H9 (cell line): ENCODE data around the gene CNDP1. TPM values are rescaled to one million over a fixed set of nuclear protein-coding genes. Genes with fewer than 3 reads are reported as not detected.
A peak's percentile ranks its signal among the peaks of the same experiment; 100 is the strongest.

Experiments
- DNase-seq: peaks from one replicate; pipeline ENCODE4 v3.0.0-alpha.2; 2017
- H2AFZ ChIP-seq: one replicate; pipeline ENCODE4 v1.6.1; 2013; ENCODE audit warnings: mild to moderate bottlenecking, low read length, control low read depth, moderate library complexity
- H2AK5ac ChIP-seq: 2 replicates; pipeline ENCODE4 v1.6.1; 2013; ENCODE audit warnings: low read length, control low read depth, mixed read lengths; ENCODE audit not compliant: insufficient read length
- H2BK120ac ChIP-seq: one replicate; pipeline ENCODE4 v1.6.1; 2013; ENCODE audit warnings: low read depth, mild to moderate bottlenecking, low read length, control low read depth, inconsistent platforms; ENCODE audit not compliant: poor library complexity, severe bottlenecking
- H2BK12ac ChIP-seq: 2 replicates; pipeline ENCODE4 v1.6.1; 2013; ENCODE audit warnings: low read length, control low read depth, mixed read lengths, low read depth; ENCODE audit not compliant: insufficient read length
- H2BK15ac ChIP-seq: 2 replicates; pipeline ENCODE4 v1.6.1; 2013; ENCODE audit warnings: low read depth, low read length, control low read depth
- H2BK20ac ChIP-seq: one replicate; pipeline ENCODE4 v1.6.1; 2013; ENCODE audit warnings: low read depth, mild to moderate bottlenecking, low read length, control low read depth, inconsistent platforms; ENCODE audit not compliant: poor library complexity, severe bottlenecking
- H2BK5ac ChIP-seq: 2 replicates; pipeline ENCODE4 v1.6.1; 2013; ENCODE audit warnings: low read length, control low read depth, mixed read lengths; ENCODE audit not compliant: insufficient read length
- H3K14ac ChIP-seq: 2 replicates; pipeline ENCODE4 v1.6.1; 2013; ENCODE audit warnings: low read length, control low read depth; ENCODE audit not compliant: insufficient read depth
- H3K18ac ChIP-seq: 2 replicates; pipeline ENCODE4 v1.6.1; 2013; ENCODE audit warnings: low read depth, mild to moderate bottlenecking, mixed read lengths, low read length, control low read depth; ENCODE audit not compliant: insufficient read length
- H3K23ac ChIP-seq: 2 replicates; pipeline ENCODE4 v1.6.1; 2013; ENCODE audit warnings: low read length, control low read depth, mixed read lengths, low read depth; ENCODE audit not compliant: insufficient read length
- H3K23me2 ChIP-seq: 2 replicates; pipeline ENCODE4 v1.6.1; 2013; ENCODE audit warnings: low read depth, mild to moderate bottlenecking, mixed read lengths, low read length, control low read depth; ENCODE audit not compliant: insufficient read length, poor library complexity, severe bottlenecking
- H3K27ac ChIP-seq: 2 replicates; pipeline ENCODE4 v1.5.1; 2013; ENCODE audit warnings: low read length, control low read depth, mixed read lengths, low read depth; ENCODE audit not compliant: insufficient read length
- H3K27me3 ChIP-seq: 2 replicates; pipeline ENCODE4 v1.6.1; 2013; ENCODE audit warnings: low read length, control low read depth, inconsistent platforms; ENCODE audit not compliant: insufficient read depth
- H3K4ac ChIP-seq: 2 replicates; pipeline ENCODE4 v1.6.1; 2013; ENCODE audit warnings: low read depth, mild to moderate bottlenecking, control low read depth, inconsistent platforms, low read length, moderate library complexity
- H3K4me1 ChIP-seq: 2 replicates; pipeline ENCODE4 v1.6.1; 2013; ENCODE audit warnings: low read length, control low read depth, inconsistent platforms; ENCODE audit not compliant: insufficient read depth
- H3K4me2 ChIP-seq: 2 replicates; pipeline ENCODE4 v1.6.1; 2013; ENCODE audit warnings: low read length, control low read depth, mixed read lengths; ENCODE audit not compliant: insufficient read length, insufficient read depth
- H3K56ac ChIP-seq: 2 replicates; pipeline ENCODE4 v1.6.1; 2013; ENCODE audit warnings: low read depth, mild to moderate bottlenecking, mixed read lengths, low read length, control low read depth; ENCODE audit not compliant: insufficient read length
- H3K79me1 ChIP-seq: 2 replicates; pipeline ENCODE4 v1.6.1; 2013; ENCODE audit warnings: low read depth, mild to moderate bottlenecking, moderate library complexity, low read length, control low read depth, inconsistent platforms; ENCODE audit not compliant: insufficient read depth, poor library complexity, severe bottlenecking
- H3K79me2 ChIP-seq: 2 replicates; pipeline ENCODE4 v1.6.1; 2013; ENCODE audit warnings: low read length, control low read depth, inconsistent platforms; ENCODE audit not compliant: insufficient read depth
- H3K9ac ChIP-seq: 2 replicates; pipeline ENCODE4 v1.6.1; 2013; ENCODE audit warnings: low read length, control low read depth, mixed read lengths; ENCODE audit not compliant: insufficient read length; ENCODE audit errors: extremely low read depth
- H3K9me3 ChIP-seq: one replicate; pipeline ENCODE4 v1.6.1; 2013; ENCODE audit warnings: low read depth, low read length, inconsistent platforms; ENCODE audit not compliant: control insufficient read depth
- H3T11ph ChIP-seq: one replicate; pipeline ENCODE4 v1.6.1; 2013; ENCODE audit warnings: mild to moderate bottlenecking, low read length, control low read depth, inconsistent platforms
- H4K20me1 ChIP-seq: one replicate; pipeline ENCODE4 v1.6.1; 2013; ENCODE audit not compliant: control insufficient read depth, insufficient read length, insufficient read depth
- H4K5ac ChIP-seq: 2 replicates; pipeline ENCODE4 v1.6.1; 2013; ENCODE audit warnings: low read depth, mild to moderate bottlenecking, mixed read lengths, low read length, control low read depth; ENCODE audit not compliant: insufficient read length
- H4K8ac ChIP-seq: replicated peaks from 2 replicates; pipeline ENCODE4 v1.6.1; 2013; ENCODE audit warnings: low read length, control low read depth, mixed read lengths, low read depth; ENCODE audit not compliant: insufficient read length
- H4K91ac ChIP-seq: 2 replicates; pipeline ENCODE4 v1.6.1; 2013; ENCODE audit warnings: low read depth, mild to moderate bottlenecking, moderate library complexity, mixed read lengths, low read length, control low read depth; ENCODE audit not compliant: insufficient read length
- H3K27ac Mint-ChIP-seq, 3 experiments: 2 replicates in 2 of 3; 3 replicates in 1 of 3; pipeline ENCODE4 v1.8.0; 2020 to 2021; ENCODE audit warnings: mixed read lengths in 3 of 3, mild to moderate bottlenecking in 1 of 3, moderate library complexity in 1 of 3
- H3K27me3 Mint-ChIP-seq: 2 replicates; pipeline ENCODE4 v1.8.0; 2021; ENCODE audit warnings: low read depth, mild to moderate bottlenecking, moderate library complexity, mixed read lengths
- H3K36me3 Mint-ChIP-seq, 3 experiments: 2 replicates in 2 of 3; 3 replicates in 1 of 3; pipeline ENCODE4 v1.8.0; 2020 to 2021; ENCODE audit warnings: low read depth in 3 of 3, mixed read lengths in 3 of 3; ENCODE audit not compliant: insufficient read depth in 1 of 3
- H3K4me1 Mint-ChIP-seq, 2 experiments: 2 replicates each; pipeline ENCODE4 v1.8.0; 2020; ENCODE audit warnings: mixed read lengths in 2 of 2
- H3K4me3 Mint-ChIP-seq, 2 experiments: 2 replicates in 1 of 2; 3 replicates in 1 of 2; pipeline ENCODE4 v1.8.0; 2020 to 2021; ENCODE audit warnings: mild to moderate bottlenecking in 2 of 2, mixed read lengths in 2 of 2, moderate library complexity in 1 of 2
- H3K9me3 Mint-ChIP-seq, 2 experiments: 2 replicates in 1 of 2; 3 replicates in 1 of 2; pipeline ENCODE4 v1.8.0; 2020; ENCODE audit warnings: mild to moderate bottlenecking in 2 of 2, mixed read lengths in 2 of 2, moderate library complexity in 1 of 2
- CTCF ChIP-seq: fragments of 200-600 bp; sonication (generic); conservative IDR thresholded peaks from 3 replicates; pipeline ENCODE4 v1.8.0; 2021; ENCODE audit warnings: antibody characterized with exemption, mild to moderate bottlenecking
- WGBS: extraction: QIAGEN DNeasy Blood & Tissue Kit; methylation state at CpG from one replicate; pipeline ENCODE4 v1.1.7; 2013; ENCODE audit warnings: missing lambda C conversion rate, low lambda C conversion rate, mixed read lengths; ENCODE audit not compliant: insufficient read length; ENCODE audit errors: extremely low coverage; 5-methylcytosine and 5-hydroxymethylcytosine counted together
- total RNA-seq: library from RNA; stranded (reverse); gene quantifications from 2 replicates; pipeline ENCODE4 v1.2.1, GENCODE V29; 2021

Gene CNDP1
- total RNA-seq, 1 experiment from 2014 or later: not detected

GRCh38 chr18:74579496-74580065 lies 45.3 kb downstream of the CNDP1 start:
- Histone ChIP-seq H4K8ac (no peak overlapping the region), H2BK5ac (no peak overlapping the region), H3K14ac (no peak overlapping the region), H3K4me2 (peak overlapping the region; percentile 29), H2BK12ac (no peak overlapping the region), H3K23ac (no peak overlapping the region), H3K18ac (no peak overlapping the region), H3K27ac (no peak overlapping the region), H3K4me1 (peaks cover 2% of the 10 kb centered on the region; the same call in 1 of the 2 replicates), H3K79me1 (no peaks in the 10 kb centered on the region), H3K56ac (no peak overlapping the region), H3T11ph (no peak overlapping the region), H4K5ac (no peak overlapping the region), H2BK20ac (no peak overlapping the region), H2AFZ (no peak overlapping the region), H3K23me2 (no peaks in the 10 kb centered on the region), H3K9ac (no peak overlapping the region), H4K20me1 (no peaks in the 10 kb centered on the region), H3K27me3 (no peaks in the 10 kb centered on the region), H3K79me2 (no peaks in the 10 kb centered on the region), H4K91ac (no peak overlapping the region), H2AK5ac (no peak overlapping the region), H3K9me3 (no peaks in the 10 kb centered on the region), H2BK15ac (no peak overlapping the region), H2BK120ac (no peak overlapping the region), H3K4ac (no peak overlapping the region)
- WGBS: no CpG with 5 or more reads among the region's 8 CpGs
- Mint-ChIP-seq H3K27ac (peak overlapping the region in 1 of 3 experiments; percentile 78; a peak in 1 of 7 replicates), H3K4me3 (peak overlapping the region in 1 of 2 experiments; percentile 58; a peak in 2 of 5 replicates), H3K27me3 (peaks cover 8% of the 10 kb centered on the region), H3K4me1 (peaks cover 14 to 18% of the 10 kb centered on the region in 2 experiments), H3K9me3 (no peaks in the 10 kb centered on the region; a peak in 2 of 5 replicates), H3K36me3 (no peaks in the 10 kb centered on the region)
- peak; percentile 44; the same call in 2 of the 3 replicates for TF ChIP-seq CTCF
- DNase-seq: peak; percentile 47
